H1 (cell line): ENCODE measurements around the gene TRIM29.

ENCODE experiments used
- HDAC2 ChIP-seq, 2 experiments: fragments of 300-600 bp in 1 of 2; sonication (generic) in 1 of 2; IDR thresholded peaks; 2 replicates each; pipeline ENCODE4 v1.6.1; 2011 to 2012; ENCODE audit warnings: low read depth in 2 of 2, low read length in 2 of 2, mild to moderate bottlenecking in 2 of 2, moderate library complexity in 2 of 2, borderline replicate concordance in 1 of 2, inconsistent platforms in 1 of 2
- POLR2A ChIP-seq, 2 experiments: IDR thresholded peaks; 1 replicate in 1 of 2; 2 replicates in 1 of 2; pipeline ENCODE4 v1.6.1; 2011; ENCODE audit warnings: low read depth in 2 of 2, low read length in 2 of 2, mild to moderate bottlenecking in 2 of 2; ENCODE audit errors: control extremely low read depth in 1 of 2
- POLR2AphosphoS5 ChIP-seq: IDR thresholded peaks from 2 replicates; pipeline ENCODE4 v1.6.1; 2011; ENCODE audit warnings: low read depth, low read length
- RBBP5 ChIP-seq: IDR thresholded peaks from 2 replicates; pipeline ENCODE4 v1.7.1; 2012; ENCODE audit warnings: low read depth, mild to moderate bottlenecking, inconsistent platforms, low read length, moderate library complexity, borderline replicate concordance
- TF ChIP-seq, protein P1 (sequence below), 3 experiments: IDR thresholded peaks; 1 replicate in 2 of 3; 2 replicates in 1 of 3; pipeline versions ENCODE4 v1.5.1 to v1.6.1; 2011; ENCODE audit warnings: low read length in 3 of 3, mild to moderate bottlenecking in 3 of 3, inconsistent platforms in 2 of 3, low read depth in 1 of 3, moderate library complexity in 1 of 3; ENCODE audit not compliant: insufficient read depth in 1 of 3; ENCODE audit errors: control extremely low read depth in 1 of 3
- TF ChIP-seq, protein P2 (sequence below): IDR thresholded peaks from 2 replicates; pipeline ENCODE4 v1.6.1; 2012; ENCODE audit warnings: inconsistent platforms

DNA sequence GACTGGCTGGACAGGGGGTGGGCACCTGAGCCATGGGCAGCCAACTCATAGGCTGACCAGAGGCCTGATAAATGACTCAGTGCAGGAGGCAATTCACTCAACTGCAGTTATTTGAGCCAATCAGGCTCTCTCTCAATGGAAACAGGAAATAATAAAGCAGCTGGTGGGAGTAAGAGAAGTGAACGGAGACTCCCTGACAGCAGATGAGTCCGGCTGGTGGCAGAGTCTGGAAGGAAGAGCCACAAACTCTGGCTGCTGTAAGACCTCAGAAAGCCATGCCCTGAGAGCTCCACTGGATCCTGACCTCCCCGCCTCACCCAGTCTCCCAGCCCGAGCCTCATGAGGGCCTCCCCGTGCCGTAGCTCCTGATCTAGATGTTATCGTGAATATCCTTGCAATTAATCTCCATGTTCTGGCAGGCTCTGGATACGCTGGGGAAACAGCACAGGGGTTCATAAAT is 69.8 kb downstream of the TRIM29 start:
- TF ChIP-seq RBBP5 (no peak), HDAC2 (IDR thresholded peaks at IDR 0.05; ENCODE audit: borderline replicate concordance in 1 of 2, low read depth in 2 of 2, low read length in 2 of 2) (no peak), POLR2A (IDR thresholded peaks at IDR 0.05; ENCODE audit: control extremely low read depth in 1 of 2, low read depth in 2 of 2, low read length in 2 of 2) (no peak), POLR2AphosphoS5 (no peak)
- TF ChIP-seq, protein P1, sequence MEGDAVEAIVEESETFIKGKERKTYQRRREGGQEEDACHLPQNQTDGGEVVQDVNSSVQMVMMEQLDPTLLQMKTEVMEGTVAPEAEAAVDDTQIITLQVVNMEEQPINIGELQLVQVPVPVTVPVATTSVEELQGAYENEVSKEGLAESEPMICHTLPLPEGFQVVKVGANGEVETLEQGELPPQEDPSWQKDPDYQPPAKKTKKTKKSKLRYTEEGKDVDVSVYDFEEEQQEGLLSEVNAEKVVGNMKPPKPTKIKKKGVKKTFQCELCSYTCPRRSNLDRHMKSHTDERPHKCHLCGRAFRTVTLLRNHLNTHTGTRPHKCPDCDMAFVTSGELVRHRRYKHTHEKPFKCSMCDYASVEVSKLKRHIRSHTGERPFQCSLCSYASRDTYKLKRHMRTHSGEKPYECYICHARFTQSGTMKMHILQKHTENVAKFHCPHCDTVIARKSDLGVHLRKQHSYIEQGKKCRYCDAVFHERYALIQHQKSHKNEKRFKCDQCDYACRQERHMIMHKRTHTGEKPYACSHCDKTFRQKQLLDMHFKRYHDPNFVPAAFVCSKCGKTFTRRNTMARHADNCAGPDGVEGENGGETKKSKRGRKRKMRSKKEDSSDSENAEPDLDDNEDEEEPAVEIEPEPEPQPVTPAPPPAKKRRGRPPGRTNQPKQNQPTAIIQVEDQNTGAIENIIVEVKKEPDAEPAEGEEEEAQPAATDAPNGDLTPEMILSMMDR (IDR thresholded peaks at IDR 0.05; ENCODE audit: control extremely low read depth in 1 of 3, insufficient read depth in 1 of 3, low read depth in 1 of 3, low read length in 3 of 3) = no peak
- TF ChIP-seq, protein P2, sequence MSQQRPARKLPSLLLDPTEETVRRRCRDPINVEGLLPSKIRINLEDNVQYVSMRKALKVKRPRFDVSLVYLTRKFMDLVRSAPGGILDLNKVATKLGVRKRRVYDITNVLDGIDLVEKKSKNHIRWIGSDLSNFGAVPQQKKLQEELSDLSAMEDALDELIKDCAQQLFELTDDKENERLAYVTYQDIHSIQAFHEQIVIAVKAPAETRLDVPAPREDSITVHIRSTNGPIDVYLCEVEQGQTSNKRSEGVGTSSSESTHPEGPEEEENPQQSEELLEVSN = no peak
